ENCODE data around the gene SLC13A4. TPM values are rescaled to one million over a fixed set of nuclear protein-coding genes. Genes with fewer than 3 reads are reported as not detected.
"Not testable (repeated sequence)": the region's sequence is repeated elsewhere in the genome, so short reads cannot be mapped to it uniquely, and the experiment has no call there.

Gene SLC13A4, protein sequence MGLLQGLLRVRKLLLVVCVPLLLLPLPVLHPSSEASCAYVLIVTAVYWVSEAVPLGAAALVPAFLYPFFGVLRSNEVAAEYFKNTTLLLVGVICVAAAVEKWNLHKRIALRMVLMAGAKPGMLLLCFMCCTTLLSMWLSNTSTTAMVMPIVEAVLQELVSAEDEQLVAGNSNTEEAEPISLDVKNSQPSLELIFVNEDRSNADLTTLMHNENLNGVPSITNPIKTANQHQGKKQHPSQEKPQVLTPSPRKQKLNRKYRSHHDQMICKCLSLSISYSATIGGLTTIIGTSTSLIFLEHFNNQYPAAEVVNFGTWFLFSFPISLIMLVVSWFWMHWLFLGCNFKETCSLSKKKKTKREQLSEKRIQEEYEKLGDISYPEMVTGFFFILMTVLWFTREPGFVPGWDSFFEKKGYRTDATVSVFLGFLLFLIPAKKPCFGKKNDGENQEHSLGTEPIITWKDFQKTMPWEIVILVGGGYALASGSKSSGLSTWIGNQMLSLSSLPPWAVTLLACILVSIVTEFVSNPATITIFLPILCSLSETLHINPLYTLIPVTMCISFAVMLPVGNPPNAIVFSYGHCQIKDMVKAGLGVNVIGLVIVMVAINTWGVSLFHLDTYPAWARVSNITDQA
- polyA plus RNA-seq (1.4 TPM in 1 of 2 replicates, not detected in the other), polyA minus RNA-seq (not detected in 2 replicates)

DNA sequence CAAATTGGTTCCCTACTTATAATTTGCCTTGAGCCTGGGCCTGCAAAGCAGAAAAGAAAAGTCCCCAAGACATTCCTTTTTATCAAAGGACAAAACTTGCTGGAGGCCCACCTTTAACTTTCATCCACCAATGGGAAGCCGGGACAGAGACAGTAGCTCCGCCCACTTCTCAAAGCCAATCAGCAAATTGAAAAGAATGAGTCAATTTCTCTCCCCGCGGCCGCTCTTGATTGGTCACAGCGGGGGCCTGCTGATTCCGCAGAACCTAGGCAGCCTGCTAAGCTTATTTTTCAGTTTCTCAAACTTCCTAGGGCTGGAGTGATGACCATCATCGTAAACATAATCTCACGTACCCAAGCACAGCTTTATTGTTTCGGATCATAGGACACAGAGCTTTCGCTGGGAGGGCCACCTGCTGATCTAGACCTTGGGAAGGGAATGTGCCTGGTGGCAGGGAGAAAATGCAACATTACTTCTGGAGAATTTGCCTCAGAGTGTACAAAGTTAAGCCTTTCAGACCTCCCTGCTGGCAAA, at the start of gene SLC13A4:
Gene SLC13A4, minus strand, starts transcription at position 51 of the 534 bp plus-strand sequence. CDS start 690 bp downstream, outside the sequence.
- H3K4me3 ChIP-seq (ENCODE audit: low read length): no peak within 1 kb of the TSS
- no peaks in the 10 kb centered on the region for H3K9me3 ChIP-seq (ENCODE audit: low read length)
- H2AFZ ChIP-seq (ENCODE audit: low read depth, low read length): no peak within 1 kb of the TSS
- H3K9me2 ChIP-seq (ENCODE audit: insufficient read depth, low read length): no peaks in the 10 kb centered on the region
- H3K36me3 ChIP-seq (ENCODE audit: insufficient read depth, low read length): no peaks in the 10 kb centered on the region
- H3K27me3 ChIP-seq (ENCODE audit: insufficient read depth, low read depth, low read length): no peaks in the 10 kb centered on the region
- no peak within 1 kb of the TSS for H3K4me2 ChIP-seq (ENCODE audit: low read length)
- H3K27ac ChIP-seq (ENCODE audit: low read length): no peak within 1 kb of the TSS
- H3K9ac ChIP-seq (ENCODE audit: low read length): no peak within 1 kb of the TSS
- no peaks in the 10 kb centered on the region for H4K20me1 ChIP-seq (ENCODE audit: insufficient read depth)
- H3K79me2 ChIP-seq (replicated peaks; ENCODE audit: insufficient read depth, low read length): no peaks in the 10 kb centered on the region
- no peak for TF ChIP-seq TAF1 (IDR thresholded peaks at IDR 0.05; ENCODE audit: low read depth)
- TF ChIP-seq EZH2 (IDR thresholded peaks at IDR 0.05; ENCODE audit: borderline replicate concordance, insufficient read depth, low read length, poor library complexity, severe bottlenecking): no peak
- TF ChIP-seq MXI1 (conservative IDR thresholded peaks at IDR 0.05; ENCODE audit: poor library complexity, severe bottlenecking): no peak
- no peak for TF ChIP-seq CTCF (IDR thresholded peaks at IDR 0.05; ENCODE audit: poor library complexity, severe bottlenecking)
- no peak for TF ChIP-seq REST (IDR thresholded peaks at IDR 0.05; ENCODE audit: borderline replicate concordance)
- TF ChIP-seq SMC3 (conservative IDR thresholded peaks at IDR 0.05; ENCODE audit: poor library complexity): no peak
- H3F3A ChIP-seq (ENCODE audit: insufficient read depth, low read length, poor library complexity, severe bottlenecking): no peaks in the 10 kb centered on the region

DNA sequence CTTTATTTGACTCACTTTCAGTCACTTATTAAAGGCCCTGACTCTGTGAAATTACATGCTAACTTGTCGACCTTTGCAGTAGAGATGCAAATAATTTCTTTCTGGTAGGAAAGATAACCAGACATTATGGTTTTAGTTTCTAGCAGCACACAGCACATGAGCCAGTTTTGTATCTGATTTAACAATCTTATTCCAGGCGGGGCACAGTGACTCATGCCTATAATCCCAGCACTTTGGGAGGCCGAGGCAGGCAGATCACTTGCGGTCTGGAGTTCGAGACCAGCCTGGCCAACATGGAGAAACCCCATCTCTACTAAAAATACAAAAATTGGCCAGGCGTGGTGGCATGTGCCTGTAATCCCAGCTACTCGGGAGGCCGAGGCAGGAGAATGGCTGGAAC, 47.9 kb upstream of the SLC13A4 start:
- H3K9me2 ChIP-seq (ENCODE audit: insufficient read depth, low read length); H3K9ac ChIP-seq (ENCODE audit: low read length); H3F3A ChIP-seq (ENCODE audit: insufficient read depth, low read length, poor library complexity, severe bottlenecking); H2AFZ ChIP-seq (ENCODE audit: low read depth, low read length); H3K79me2 ChIP-seq (replicated peaks; ENCODE audit: insufficient read depth, low read length); H3K9me3 ChIP-seq (ENCODE audit: low read length); H4K20me1 ChIP-seq (ENCODE audit: insufficient read depth); H3K4me2 ChIP-seq (ENCODE audit: low read length); H3K4me3 ChIP-seq (ENCODE audit: low read length); H3K27me3 ChIP-seq (ENCODE audit: insufficient read depth, low read depth, low read length); H3K36me3 ChIP-seq (ENCODE audit: insufficient read depth, low read length); H3K27ac ChIP-seq (ENCODE audit: low read length): not testable (repeated sequence)

All from neural cell (in vitro differentiated cells).